COLO668 (cell line): ENCODE measurements around the gene GJD3.
"Not testable (repeated sequence)": the region's sequence is repeated elsewhere in the genome, so short reads cannot be mapped to it uniquely, and the experiment has no call there.

Experiments
- DNase-seq: peaks from one replicate; lab custom pipeline; 2025; ENCODE audit not compliant: unreplicated experiment; lab: John Stamatoyannopoulos, UW

The GJD3 gene

DNA sequence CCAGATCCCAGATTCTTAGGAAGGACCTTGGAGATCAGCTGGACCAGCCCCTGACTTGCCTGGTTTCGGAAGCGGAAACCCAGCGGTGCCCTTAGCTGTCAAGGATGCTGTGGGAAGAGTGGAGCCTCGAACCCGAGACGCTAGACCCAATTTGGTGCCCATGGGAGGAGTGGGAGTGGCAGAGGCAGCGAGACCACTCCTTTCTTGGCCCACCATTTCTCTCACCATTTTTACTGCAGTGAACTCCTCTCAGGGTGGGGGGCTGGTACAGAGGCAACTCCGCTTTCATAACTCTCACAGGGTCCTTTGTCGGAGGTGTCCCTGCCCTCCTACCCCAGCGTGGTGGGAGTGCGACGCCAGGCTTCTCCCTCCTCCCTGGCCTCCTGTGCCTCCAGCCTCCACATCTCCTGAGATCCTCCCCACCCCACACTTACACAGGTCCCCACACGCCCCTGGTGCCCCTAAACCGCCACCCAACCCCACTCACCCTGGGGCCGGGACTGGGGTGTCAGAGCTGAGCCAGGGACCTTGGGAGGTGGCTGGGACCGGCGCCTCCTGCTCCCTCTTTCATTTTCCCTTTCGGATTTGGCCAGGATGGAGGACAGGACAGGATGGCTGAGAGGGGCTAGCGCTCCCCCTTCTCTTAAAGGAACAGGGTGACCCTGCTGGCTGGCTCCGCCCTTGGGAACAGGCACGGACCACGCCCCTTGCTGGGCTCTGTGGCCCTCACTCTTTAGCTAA is at the start of gene GJD3:
Gene GJD3, minus strand, starts transcription at position 617 of the 741 bp plus-strand sequence. CDS start 922 bp downstream, outside the sequence.
- no peak for DNase-seq

DNA sequence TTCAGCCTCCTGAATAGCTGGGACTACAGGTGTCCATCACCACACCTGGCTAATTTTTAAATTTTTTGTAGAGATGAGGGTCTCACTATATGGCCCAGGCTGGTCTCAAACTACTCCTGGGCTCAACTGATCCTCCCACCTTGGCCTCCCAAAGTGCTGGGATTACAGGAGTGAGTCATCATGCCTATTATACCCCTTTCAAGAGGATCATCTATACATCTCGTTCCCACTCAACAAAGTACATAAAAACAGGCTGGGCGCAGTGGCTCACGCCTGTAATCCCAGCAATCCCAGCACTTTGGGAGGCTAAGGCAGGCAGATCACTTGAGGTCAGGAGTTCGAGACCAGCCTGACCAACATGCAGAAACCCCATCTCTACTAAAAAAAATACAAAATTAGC is 49.8 kb upstream of the GJD3 start:
- DNase-seq = not testable (repeated sequence)

GRCh38 chr17:40412880-40413279 is 48.3 kb upstream of the GJD3 start:
- DNase-seq = no peak

DNA sequence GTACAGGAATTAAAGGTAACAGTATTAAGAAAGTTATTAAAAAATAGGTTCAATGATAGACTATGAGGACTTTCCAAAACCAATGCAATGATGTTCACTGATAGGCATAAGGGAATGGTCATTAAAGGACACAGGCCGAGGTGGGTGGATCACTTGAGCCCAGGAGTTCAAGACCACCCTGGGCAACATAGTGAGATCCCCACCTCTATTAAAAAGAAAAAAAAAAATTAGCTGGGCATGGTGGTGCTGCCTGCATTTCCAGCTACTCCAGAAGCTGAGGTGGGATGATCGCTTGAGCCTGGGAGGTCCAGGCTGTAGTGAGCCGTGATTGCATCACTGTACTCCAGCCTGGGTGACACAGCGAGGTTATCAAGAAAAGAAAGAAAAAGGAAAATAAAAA is 47.3 kb upstream of the GJD3 start:
- no peak for DNase-seq

DNA sequence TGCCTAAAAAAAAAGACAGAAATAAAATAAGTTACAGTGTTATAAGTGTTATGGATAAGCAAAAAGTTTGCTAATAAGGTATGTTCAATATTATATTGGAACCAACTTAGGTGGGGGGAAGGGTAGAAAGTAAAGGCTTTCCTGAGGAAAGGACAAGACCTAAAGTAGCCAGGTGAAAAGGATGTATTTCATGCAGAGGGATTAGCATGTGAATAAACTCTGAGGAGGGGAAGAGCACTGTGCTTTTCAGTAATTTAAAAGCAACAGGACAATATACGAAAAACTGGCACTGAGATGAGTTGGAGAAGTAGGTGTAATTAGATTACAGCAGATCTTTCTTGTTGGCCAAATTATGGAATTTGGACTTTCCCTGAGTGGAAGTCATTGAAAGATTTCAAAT is 45.5 kb upstream of the GJD3 start:
- no peak for DNase-seq

GRCh38 chr17:40409540-40409939 is 45.0 kb upstream of the GJD3 start:
- not testable (repeated sequence) for DNase-seq

- no peak for DNase-seq
Observed at GRCh38 chr17:40407460-40407859, 42.9 kb upstream of the GJD3 start.

DNA sequence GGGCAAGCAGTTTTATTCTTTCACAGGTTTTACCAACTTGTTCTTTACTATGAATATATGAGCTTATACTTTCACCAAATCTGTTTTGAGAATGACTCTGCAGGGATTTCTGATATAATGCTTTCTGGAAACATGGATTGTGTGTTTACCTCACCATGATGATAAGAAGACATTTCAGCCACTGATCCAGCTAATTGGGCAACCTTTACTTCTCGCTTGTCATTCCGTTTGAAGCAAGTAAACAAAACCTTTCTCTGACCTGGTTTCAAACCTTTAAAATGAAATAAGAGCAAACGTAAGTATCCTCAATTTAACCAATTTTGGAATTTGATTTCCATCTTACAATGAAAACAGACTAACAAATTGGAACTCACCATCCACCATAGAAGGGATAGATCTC is 39.5 kb upstream of the GJD3 start:
- no peak for DNase-seq

GRCh38 chr17:40402668-40403067 is 38.1 kb upstream of the GJD3 start:
- no peak for DNase-seq

DNA sequence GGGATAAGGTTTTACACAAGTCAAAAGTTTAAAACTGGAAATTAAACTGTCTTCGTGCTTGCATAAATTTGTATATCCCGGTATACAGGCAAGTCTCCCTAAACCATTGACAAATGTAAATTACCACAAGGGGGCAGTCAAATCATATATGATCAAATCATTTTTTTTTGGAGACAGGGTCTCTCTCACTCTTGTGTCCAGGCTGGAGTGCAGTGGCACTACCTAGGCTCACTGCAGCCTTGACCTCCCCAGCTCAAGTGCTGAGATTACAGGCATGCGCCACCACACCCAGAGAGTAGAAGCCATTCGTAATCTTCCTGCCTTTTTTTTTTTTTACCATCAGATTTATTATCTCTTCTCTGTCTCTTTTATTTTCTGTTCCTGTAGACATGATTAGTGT is 34.6 kb upstream of the GJD3 start:
- no peak for DNase-seq

DNA sequence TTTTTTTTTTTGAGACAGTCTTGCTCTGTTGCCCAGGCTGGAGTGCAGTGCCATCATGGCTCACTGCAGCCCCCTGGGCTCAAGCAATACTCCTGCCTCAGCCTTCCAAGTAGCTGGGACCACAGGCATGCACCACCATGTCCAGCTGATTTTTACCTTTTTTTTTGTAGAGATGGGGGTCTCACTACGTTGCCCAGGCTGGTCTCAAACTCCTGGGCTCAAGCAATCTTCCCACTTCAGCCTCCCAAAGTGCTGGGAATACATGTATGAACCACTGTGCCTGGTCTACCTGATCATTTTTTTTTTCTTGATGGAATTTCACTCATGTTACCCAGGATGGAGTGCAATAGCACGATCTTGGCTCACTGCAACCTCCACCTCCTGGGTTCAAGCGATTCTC is 22.0 kb upstream of the GJD3 start:
- DNase-seq = not testable (repeated sequence)

- no peak for DNase-seq
Observed at GRCh38 chr17:40382251-40382650, 17.7 kb upstream of the GJD3 start.

GRCh38 chr17:40378966-40379365 is 14.4 kb upstream of the GJD3 start:
- DNase-seq = no peak

- no peak for DNase-seq
Observed at GRCh38 chr17:40377832-40378231, 13.3 kb upstream of the GJD3 start.

DNA sequence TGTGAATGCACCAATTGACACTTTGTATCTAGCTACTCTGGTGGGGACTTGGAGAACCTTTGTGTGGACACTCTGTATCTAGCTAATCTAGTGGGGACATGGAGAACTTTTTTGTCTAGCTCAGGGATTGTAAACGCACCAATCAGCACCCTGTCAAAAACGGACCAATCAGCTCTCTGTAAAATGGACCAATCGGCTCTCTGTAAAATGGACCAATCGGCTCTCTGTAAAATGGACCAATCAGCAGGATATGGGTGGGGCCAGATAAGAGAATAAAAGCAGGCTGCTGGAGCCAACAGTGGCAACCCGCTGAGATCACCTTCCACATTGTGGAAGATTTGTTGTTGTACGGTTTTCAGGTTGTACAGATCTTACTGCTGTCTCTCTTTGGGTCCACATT is 12.0 kb upstream of the GJD3 start:
- DNase-seq = not testable (repeated sequence)

DNA sequence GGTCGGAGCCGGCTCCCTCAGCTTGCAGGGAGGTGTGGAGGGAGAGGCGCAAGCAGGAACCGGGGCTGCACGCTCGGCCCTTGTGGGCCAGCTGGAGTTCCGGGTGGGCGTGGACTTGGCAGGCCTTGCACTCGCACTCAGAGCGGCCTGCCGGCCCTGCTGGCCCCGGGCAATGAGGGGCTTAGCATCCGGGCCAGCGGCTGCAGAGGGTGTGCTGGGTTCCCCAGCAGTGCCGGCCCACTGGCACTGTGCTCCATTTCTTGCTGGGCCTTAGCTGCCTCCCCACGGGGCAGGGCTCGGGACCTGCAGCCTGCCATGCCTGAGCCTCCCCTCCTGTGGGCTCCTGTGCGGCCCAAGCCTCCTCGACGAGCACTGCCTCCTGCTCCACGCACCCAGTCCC is 11.2 kb upstream of the GJD3 start:
- DNase-seq = not testable (repeated sequence)

- no peak for DNase-seq
Observed at GRCh38 chr17:40374821-40375498, 10.4 kb upstream of the GJD3 start.

DNA sequence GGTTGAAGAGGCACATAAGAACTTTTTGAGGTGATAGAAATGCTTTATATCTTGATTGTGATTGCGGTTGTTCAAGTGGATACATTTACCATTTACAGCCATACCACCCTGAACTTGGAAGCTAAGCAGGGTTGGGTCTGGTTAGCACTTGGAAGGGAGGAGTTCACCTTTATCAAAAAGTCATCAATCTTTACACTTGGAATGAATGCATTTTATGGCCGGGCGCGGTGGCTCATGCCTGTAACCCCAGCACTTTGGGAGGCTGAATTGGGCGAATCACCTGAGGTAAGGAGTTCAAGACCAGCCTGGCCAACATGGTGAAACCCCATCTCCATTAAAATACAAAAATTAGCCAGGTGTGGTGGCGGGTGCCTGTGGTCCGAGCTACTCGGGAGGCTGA is 9.5 kb upstream of the GJD3 start:
- DNase-seq = no peak

DNA sequence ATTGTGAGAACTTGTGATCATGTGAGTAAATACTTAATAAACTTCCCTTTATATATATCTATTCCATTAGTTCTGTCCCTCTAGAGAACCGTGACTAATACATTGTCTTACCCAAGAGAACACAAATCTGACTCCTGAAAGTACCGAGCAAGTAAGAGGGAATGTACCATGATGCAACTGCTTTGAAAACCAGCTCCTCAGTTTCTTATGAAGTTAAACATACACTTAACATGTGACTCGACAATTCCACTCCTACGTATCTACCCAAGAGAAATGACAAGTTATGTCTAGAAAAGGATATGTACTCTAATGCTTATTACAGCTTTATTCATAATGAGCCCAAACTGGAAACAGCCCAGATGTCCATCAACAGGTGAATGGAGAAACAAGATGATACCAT is 8.8 kb upstream of the GJD3 start:
- DNase-seq = no peak

DNA sequence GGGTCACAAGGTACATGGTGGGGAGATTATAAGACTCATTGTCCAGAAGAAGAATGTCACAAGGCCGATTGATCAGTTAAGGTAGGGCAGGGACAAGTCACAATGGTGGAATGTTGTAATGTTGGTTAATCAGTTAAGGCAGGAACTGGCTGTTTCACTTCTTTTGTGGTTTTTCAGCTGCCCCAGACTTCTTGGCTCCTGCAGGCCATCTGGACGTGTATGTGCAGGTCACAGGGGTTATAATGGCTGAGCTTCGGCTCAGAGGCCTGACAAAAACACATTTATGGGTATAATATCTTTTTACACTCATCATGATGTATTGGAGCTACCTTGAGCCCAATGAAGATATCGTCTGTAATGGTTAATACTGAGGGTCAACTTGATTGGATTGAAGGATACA is 8.1 kb upstream of the GJD3 start:
- not testable (repeated sequence) for DNase-seq

DNA sequence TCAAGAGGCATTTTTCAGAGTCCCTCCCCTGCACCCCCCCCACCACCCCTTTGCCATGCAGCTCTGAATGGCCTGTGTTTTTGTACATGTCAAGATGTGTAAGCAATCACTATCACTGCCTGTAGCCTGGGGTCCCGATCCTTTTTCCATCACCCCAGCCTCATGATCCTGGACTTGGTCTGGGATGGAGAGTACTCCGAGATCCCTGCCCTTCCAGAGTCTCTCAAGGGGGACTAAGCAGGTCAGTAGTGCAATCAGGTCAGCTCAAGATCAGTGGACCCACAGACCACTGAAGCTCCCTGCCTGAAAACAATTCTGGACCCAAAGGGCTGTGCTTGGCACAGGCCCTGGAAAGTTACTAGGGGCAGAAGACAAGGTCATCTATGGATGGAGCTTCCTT is 7.5 kb upstream of the GJD3 start:
- no peak for DNase-seq

DNA sequence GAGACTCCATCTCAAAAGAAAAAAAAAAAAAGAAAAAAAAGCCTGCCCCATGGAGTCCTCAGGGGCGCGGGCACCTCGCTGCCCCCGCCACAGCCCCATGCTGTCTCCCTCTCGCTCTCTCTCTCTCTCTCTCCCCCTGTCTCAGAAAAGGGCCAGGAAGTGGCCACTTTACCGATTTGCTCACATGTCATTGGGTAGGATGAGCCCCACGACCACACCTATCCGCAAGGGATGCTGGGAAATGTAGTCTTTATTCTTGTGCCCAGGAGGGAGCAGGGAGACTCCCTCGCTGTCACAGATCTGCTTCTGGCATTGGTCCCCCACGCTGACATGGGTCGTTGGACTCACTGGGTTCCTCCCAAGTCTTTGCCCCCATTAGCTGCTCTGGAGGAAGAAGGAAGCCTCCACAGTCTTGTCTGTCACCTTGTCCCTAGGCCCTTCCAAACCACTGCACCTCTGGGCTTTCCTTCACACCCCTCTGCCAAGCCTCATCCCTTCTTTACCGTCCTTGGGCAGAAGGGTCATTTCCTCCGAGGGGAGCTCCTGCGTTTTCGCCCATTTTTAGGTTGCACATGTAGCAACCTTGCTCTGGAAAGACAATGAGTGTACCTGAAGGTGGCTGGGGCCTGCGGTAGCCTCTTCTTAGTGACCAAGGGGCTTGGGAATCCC is 6.9 kb upstream of the GJD3 start:
- DNase-seq = peak; percentile 3
